ENCODE measurements around the gene PTTG1. TPM values are rescaled to one million over a fixed set of nuclear protein-coding genes. Genes with fewer than 3 reads are reported as not detected.

The PTTG1 gene
- total and polyA plus RNA-seq, 3 donors from 2014 or later: 153 to 429 (median 209) TPM

DNA sequence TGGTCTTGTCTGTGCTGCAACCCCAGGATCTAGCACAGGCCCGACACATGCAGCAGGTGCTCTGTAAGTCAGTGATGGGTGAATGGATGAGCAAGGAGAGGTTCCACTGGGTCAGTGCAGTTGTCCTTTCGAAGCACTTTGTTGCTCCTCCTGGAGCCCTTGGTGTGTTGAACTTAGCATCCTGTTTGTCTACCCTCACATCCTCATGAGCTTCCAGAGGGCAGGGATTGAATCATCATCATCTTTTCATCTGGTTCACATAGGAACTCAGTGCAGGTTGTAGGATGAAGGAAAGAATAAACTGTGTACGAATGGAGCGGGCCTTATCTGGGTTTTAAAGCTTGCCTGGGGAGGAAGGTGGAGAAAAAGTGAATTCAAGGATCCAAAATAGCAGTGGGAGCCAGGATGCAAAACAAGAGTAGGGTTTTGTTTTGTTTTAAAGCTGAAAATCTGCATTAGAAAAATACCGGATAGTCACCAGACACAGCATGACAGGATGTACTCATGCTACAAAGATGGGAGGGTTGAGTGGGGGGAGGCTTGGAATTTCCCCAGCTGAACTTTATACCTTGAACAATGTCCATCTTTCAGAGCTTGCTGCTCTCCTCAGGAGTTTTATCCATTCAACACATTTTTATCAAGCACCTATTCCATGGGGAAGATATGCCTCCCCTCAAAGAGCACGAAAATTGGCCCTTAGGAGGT, 55.8 kb downstream of the PTTG1 start:
- intact Hi-C loops (cut with DNase I; ENCODE audit: low total_unique reads): no loop called here
- Histone ChIP-seq H3K4me3 (no peak overlapping the region), H3K27me3 (no peaks in the 10 kb centered on the region), H3K9me3 (no peaks in the 10 kb centered on the region), H3K36me3 (ENCODE audit: low read depth, missing control alignments) (no peaks in the 10 kb centered on the region), H3K27ac (no peak overlapping the region), H3K4me1 (no peaks in the 10 kb centered on the region)
- no peak for TF ChIP-seq POLR2A (IDR thresholded peaks at IDR 0.05)
- TF ChIP-seq, protein P1, sequence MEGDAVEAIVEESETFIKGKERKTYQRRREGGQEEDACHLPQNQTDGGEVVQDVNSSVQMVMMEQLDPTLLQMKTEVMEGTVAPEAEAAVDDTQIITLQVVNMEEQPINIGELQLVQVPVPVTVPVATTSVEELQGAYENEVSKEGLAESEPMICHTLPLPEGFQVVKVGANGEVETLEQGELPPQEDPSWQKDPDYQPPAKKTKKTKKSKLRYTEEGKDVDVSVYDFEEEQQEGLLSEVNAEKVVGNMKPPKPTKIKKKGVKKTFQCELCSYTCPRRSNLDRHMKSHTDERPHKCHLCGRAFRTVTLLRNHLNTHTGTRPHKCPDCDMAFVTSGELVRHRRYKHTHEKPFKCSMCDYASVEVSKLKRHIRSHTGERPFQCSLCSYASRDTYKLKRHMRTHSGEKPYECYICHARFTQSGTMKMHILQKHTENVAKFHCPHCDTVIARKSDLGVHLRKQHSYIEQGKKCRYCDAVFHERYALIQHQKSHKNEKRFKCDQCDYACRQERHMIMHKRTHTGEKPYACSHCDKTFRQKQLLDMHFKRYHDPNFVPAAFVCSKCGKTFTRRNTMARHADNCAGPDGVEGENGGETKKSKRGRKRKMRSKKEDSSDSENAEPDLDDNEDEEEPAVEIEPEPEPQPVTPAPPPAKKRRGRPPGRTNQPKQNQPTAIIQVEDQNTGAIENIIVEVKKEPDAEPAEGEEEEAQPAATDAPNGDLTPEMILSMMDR (IDR thresholded peaks at IDR 0.05): no peak
- DNase-seq: no peak
- 77 to 84% methylated on average over 6 of the region's 6 CpGs for WGBS, 2 donors

DNA sequence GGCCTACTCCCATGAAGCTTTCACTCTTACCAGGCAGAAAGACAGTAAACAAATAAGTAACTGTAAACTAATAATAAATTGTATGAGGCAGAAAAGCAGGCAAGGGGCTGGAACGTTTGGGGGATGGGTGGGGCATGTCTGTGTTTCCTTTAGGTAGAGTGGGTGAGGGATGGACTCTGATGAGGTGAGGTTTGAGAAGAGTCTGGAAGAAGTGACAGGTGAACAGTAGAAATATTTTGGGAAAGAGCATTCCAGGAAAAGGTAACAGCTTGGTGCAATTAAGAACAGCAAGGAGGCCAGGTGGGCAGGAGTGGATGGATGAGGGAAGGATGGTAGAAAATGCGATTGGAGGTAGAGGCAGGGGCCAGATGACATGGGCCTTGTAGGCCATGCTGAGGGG, 56.5 kb downstream of the PTTG1 start:
- H3K27me3 ChIP-seq: no peaks in the 10 kb centered on the region
- 78% methylated on average over 2 of the region's 2 CpGs for WGBS, 2 donors
- no peak overlapping the region for H3K27ac ChIP-seq
- TF ChIP-seq, protein P1 (IDR thresholded peaks at IDR 0.05): no peak
- no peak for TF ChIP-seq POLR2A (IDR thresholded peaks at IDR 0.05)
- H3K4me1 ChIP-seq: no peaks in the 10 kb centered on the region
- no peak for DNase-seq
- no peak overlapping the region for H3K4me3 ChIP-seq
- H3K9me3 ChIP-seq: no peaks in the 10 kb centered on the region
- H3K36me3 ChIP-seq (ENCODE audit: low read depth, missing control alignments): no peaks in the 10 kb centered on the region
- intact Hi-C loops (cut with DNase I; ENCODE audit: low total_unique reads): no loop called here

Small RNA genes lying within 50 kb of the gene (microRNA-seq; reads per million reads assigned to microRNA genes)
- 0 reads per million in 2 donors for gene MIR3142 (ENCODE audit: borderline number of aligned reads in 2 of 2, borderline replicate concordance in 1 of 2)

Small RNA genes lying within 50 kb of the gene (small RNA-seq; reads per million reads assigned to genes)
- gene MIR3142: 0 reads per million in 2 donors

Other genes starting within 250 kb of the PTTG1 start
- 1 to 10 TPM in 1 of 2 donors, under 1 TPM in 1; 0.94 to 1.5 TPM for gene FABP6, start 192.3 kb upstream of the PTTG1 start, total RNA-seq
- gene FABP6, start 192.3 kb upstream of the PTTG1 start, polyA plus RNA-seq (ENCODE audit: insufficient read depth, low read depth, low replicate concordance): 4.0 TPM
- 10 to 100 TPM; 41.4 to 47.0 TPM for gene CCNJL, start 109.3 kb upstream of the PTTG1 start, total RNA-seq
- gene CCNJL, start 109.3 kb upstream of the PTTG1 start, polyA plus RNA-seq (ENCODE audit: insufficient read depth, low read depth, low replicate concordance): 23.6 TPM
- 1 to 10 TPM; 6.4 to 8.2 TPM for gene C1QTNF2, start 51.2 kb upstream of the PTTG1 start, total RNA-seq
- gene C1QTNF2, start 51.2 kb upstream of the PTTG1 start, polyA plus RNA-seq (ENCODE audit: insufficient read depth, low read depth, low replicate concordance): 3.7 TPM
- 10 to 100 TPM; 10.6 to 11.1 TPM for gene FAM200C, start 21.8 kb upstream of the PTTG1 start, total RNA-seq
- gene FAM200C, start 21.8 kb upstream of the PTTG1 start, polyA plus RNA-seq (ENCODE audit: insufficient read depth, low read depth, low replicate concordance): 5.5 TPM
- 10 to 100 TPM; 92.4 to 100.0 TPM for gene SLU7, start 2.8 kb upstream of the PTTG1 start, total RNA-seq
- 60.1 TPM for gene SLU7, start 2.8 kb upstream of the PTTG1 start, polyA plus RNA-seq (ENCODE audit: insufficient read depth, low read depth, low replicate concordance)

All from testis (tissue), 3 donors.